Kidney (tissue), 14 donors: ENCODE results near the gene NEURL1. TPM values are rescaled to one million over a fixed set of nuclear protein-coding genes. Genes with fewer than 3 reads are reported as not detected.
A peak's percentile ranks its signal among the peaks of the same experiment; 100 is the strongest.

Source experiments
- DNase-seq, 5 donors: peaks; one replicate each; pipeline ENCODE4 v3.0.0-alpha.2; 2013 to 2020
- FAIRE-seq: peaks from 2 replicates; lab custom pipeline; 2012; peaks lifted over from hg19 to GRCh38; lab: Jason Lieb, UNC
- H3K27ac ChIP-seq, 2 donors: one replicate each; pipeline ENCODE4 v1.7.0; 2013; ENCODE audit warnings: low read depth in 2 of 2, low read length in 2 of 2, inconsistent platforms in 1 of 2
- H3K27me3 ChIP-seq: one replicate; pipeline ENCODE4 v1.7.1; 2013; ENCODE audit warnings: low read length, inconsistent platforms; ENCODE audit not compliant: control insufficient read depth, insufficient read depth
- H3K36me3 ChIP-seq, 3 donors: one replicate each; pipeline versions ENCODE4 v1.7.0 to v1.7.1; 2013; ENCODE audit warnings: low read length in 3 of 3, control low read depth in 1 of 3, inconsistent platforms in 1 of 3; ENCODE audit not compliant: insufficient read depth in 3 of 3, control insufficient read depth in 2 of 3
- H3K4me1 ChIP-seq, 3 donors: one replicate each; pipeline versions ENCODE4 v1.7.0 to v1.7.1; 2013; ENCODE audit warnings: low read length in 3 of 3, inconsistent platforms in 1 of 3, low read depth in 1 of 3; ENCODE audit not compliant: control insufficient read depth in 2 of 3, insufficient read depth in 2 of 3
- H3K4me3 ChIP-seq, 3 donors: one replicate each; pipeline versions ENCODE4 v1.7.0 to v1.8.1; 2013; ENCODE audit warnings: low read length in 3 of 3, control low read depth in 1 of 3, inconsistent platforms in 1 of 3
- H3K9ac ChIP-seq, 3 donors: one replicate each; pipeline versions ENCODE4 v1.7.0 to v1.7.1; 2013; ENCODE audit warnings: low read length in 3 of 3, control low read depth in 1 of 3, inconsistent platforms in 1 of 3
- H3K9me3 ChIP-seq, 3 donors: one replicate each; pipeline versions ENCODE4 v1.7.0 to v1.7.1; 2013; ENCODE audit warnings: low read length in 3 of 3, control low read depth in 1 of 3, inconsistent platforms in 1 of 3; ENCODE audit not compliant: control insufficient read depth in 2 of 3, insufficient read depth in 1 of 3
- CTCF ChIP-seq: IDR thresholded peaks from 3 replicates; pipeline ENCODE4 v1.5.1; 2012; ENCODE audit warnings: mild to moderate bottlenecking, moderate library complexity, borderline replicate concordance; ENCODE audit not compliant: insufficient read depth; ENCODE audit errors: extremely low read depth
- intact Hi-C: fragments of 100-400 bp; cut with DNase I; formaldehyde crosslinking; loops from one replicate; pipeline ENCODE4 v1.11.1; 2022
- polyA plus RNA-seq: library from polyadenylated mRNA; stranded (reverse); fragments of 350-450 nt; fragmentation: Illumina TruSeq; extraction: RNeasy Lipid Tissue Mini Kit (QIAGEN cat#74804); gene quantifications from one replicate; pipeline ENCODE4 v1.2.3, GENCODE V29; 2014; ENCODE audit warnings: low read depth, low replicate concordance; ENCODE audit not compliant: insufficient read depth
- total RNA-seq: library from RNA; stranded (reverse); fragmentation: NEBNext Ultra II Directional; extraction: Animal tissue kit (Norgen Biotek cat#: 25700); gene quantifications from one replicate; pipeline ENCODE4 v1.2.1, GENCODE V29; 2021
- donor health status: control.
- donor health status: control.
- donor health status: control.
- donor health status: control.
- donor health status: control.
- donor health status: DM: yes; HTN: yes; CAD: no.
- donor health status: Normal renal cell carcinoma (clear cell type).

The NEURL1 gene
- total and polyA plus RNA-seq, 2 donors from 2014 or later: 1.2 TPM

GRCh38 chr10:103455235-103455634 is 38.3 kb upstream of the NEURL1 start:
- H3K9me3 ChIP-seq: no peaks in the 10 kb centered on the region
- no peaks in the 10 kb centered on the region for H3K27me3 ChIP-seq
- H3K4me3 ChIP-seq: no peak overlapping the region
- H3K27ac ChIP-seq: no peak overlapping the region
- intact Hi-C loops: no loop called here
- no peak overlapping the region for H3K9ac ChIP-seq
- FAIRE-seq: no peak
- H3K4me1 ChIP-seq: peaks cover 0 to 12% (median 0%) of the 10 kb centered on the region in 3 donors
- no peak for DNase-seq
- H3K36me3 ChIP-seq: no peaks in the 10 kb centered on the region
- TF ChIP-seq CTCF: no peak

- peaks cover 0 to 6% (median 0%) of the 10 kb centered on the region in 3 donors for H3K4me1 ChIP-seq
- H3K27me3 ChIP-seq: no peaks in the 10 kb centered on the region
- no peak for DNase-seq
- no peaks in the 10 kb centered on the region for H3K9me3 ChIP-seq
- H3K4me3 ChIP-seq: no peak overlapping the region
- H3K27ac ChIP-seq: no peak overlapping the region
- intact Hi-C loops: no loop called here
- no peak overlapping the region for H3K9ac ChIP-seq
- no peaks in the 10 kb centered on the region for H3K36me3 ChIP-seq
- no peak for FAIRE-seq
- TF ChIP-seq CTCF: no peak
Observed at GRCh38 chr10:103456074-103456660, 37.3 kb upstream of the NEURL1 start.

- H3K9me3 ChIP-seq: no peaks in the 10 kb centered on the region
- FAIRE-seq (no peak), DNase-seq (peak in 1 of 5 donors; percentile 13)
Observed at GRCh38 chr10:103457176-103457712, 36.3 kb upstream of the NEURL1 start.

More at GRCh38 chr10:103457176-103457712, 36.3 kb upstream of the NEURL1 start:
- no peak for TF ChIP-seq CTCF
- peaks cover 0 to 6% (median 0%) of the 10 kb centered on the region in 3 donors for H3K4me1 ChIP-seq
- no peak overlapping the region for H3K9ac ChIP-seq
- H3K27me3 ChIP-seq: no peaks in the 10 kb centered on the region
- no peak overlapping the region for H3K27ac ChIP-seq
- no peak overlapping the region for H3K4me3 ChIP-seq
- intact Hi-C loops: no loop called here
- H3K36me3 ChIP-seq: no peaks in the 10 kb centered on the region
